H1 (cell line): ENCODE measurements around the gene GRB14. TPM values are rescaled to one million over a fixed set of nuclear protein-coding genes. Genes with fewer than 3 reads are reported as not detected.

Experiments used
- CTCF ChIA-PET: fragments of 300-600 bp; sonication (Branson Sonifier 250); formaldehyde crosslinking; loops from one replicate; lab custom pipeline; 2021; ENCODE audit not compliant: partially characterized antibody; lab: Charles Lee
- POLR2A ChIA-PET: fragments of 300-600 bp; sonication (Branson Sonifier 250); formaldehyde crosslinking; loops from one replicate; lab custom pipeline; 2021; ENCODE audit warnings: inconsistent platforms; ENCODE audit not compliant: partially characterized antibody; lab: Charles Lee
- DNase-seq, 2 experiments: peaks; one replicate each; pipeline versions ENCODE4 v3.0.0 to v3.0.0-alpha.2; 2010 to 2022; ENCODE audit warnings: low spot score in 2 of 2, low read depth in 1 of 2, mixed read lengths in 1 of 2
- FAIRE-seq: peaks from 2 replicates; lab custom pipeline; 2011; peaks lifted over from hg19 to GRCh38; lab: Jason Lieb, UNC
- H2AFZ ChIP-seq: 2 replicates; pipeline ENCODE4 v1.8.1; 2012; ENCODE audit warnings: low read length, inconsistent platforms
- H2AK5ac ChIP-seq: 2 replicates; pipeline ENCODE4 v1.6.1; 2013; ENCODE audit warnings: low read depth, low read length
- H2BK120ac ChIP-seq: replicated peaks from 2 replicates; pipeline ENCODE3; 2013; ENCODE audit warnings: low read depth, low read length, inconsistent platforms
- H2BK12ac ChIP-seq: 2 replicates; pipeline ENCODE4 v1.6.1; 2013; ENCODE audit warnings: low read depth, low read length
- H2BK15ac ChIP-seq: 2 replicates; pipeline ENCODE4 v1.6.1; 2013; ENCODE audit warnings: low read length
- H2BK20ac ChIP-seq: 2 replicates; pipeline ENCODE4 v1.6.1; 2013; ENCODE audit warnings: low read length
- H2BK5ac ChIP-seq: 2 replicates; pipeline ENCODE4 v1.6.1; 2013; ENCODE audit warnings: low read depth, low read length
- H3K14ac ChIP-seq: 2 replicates; pipeline ENCODE4 v1.6.1; 2013; ENCODE audit warnings: inconsistent platforms; ENCODE audit not compliant: insufficient read length
- H3K18ac ChIP-seq: 2 replicates; pipeline ENCODE4 v1.6.1; 2013; ENCODE audit warnings: low read length; ENCODE audit errors: extremely low read depth
- H3K23ac ChIP-seq: 2 replicates; pipeline ENCODE4 v1.6.1; 2013; ENCODE audit warnings: inconsistent platforms; ENCODE audit not compliant: insufficient read length
- H3K23me2 ChIP-seq: 2 replicates; pipeline ENCODE4 v1.6.1; 2013; ENCODE audit warnings: low read depth, low read length
- H3K27ac ChIP-seq: 2 replicates; pipeline ENCODE4 v1.6.1; 2011; ENCODE audit warnings: low read depth, low read length, inconsistent platforms
- H3K27me3 ChIP-seq, 4 experiments: replicated peaks in 1 of 4; 1 replicate in 1 of 4; 2 replicates in 3 of 4; pipeline versions ENCODE4 v1.6.1 to v1.8.1; 2011 to 2013; ENCODE audit warnings: low read length in 3 of 4, mild to moderate bottlenecking in 3 of 4, inconsistent platforms in 2 of 4, mixed read lengths in 2 of 4, moderate library complexity in 1 of 4; ENCODE audit not compliant: control insufficient read depth in 3 of 4, insufficient read depth in 3 of 4; ENCODE audit errors: extremely low read depth in 1 of 4
- H3K36me3 ChIP-seq, 4 experiments: 2 replicates each; pipeline versions ENCODE4 v1.6.1 to v1.8.1; 2011 to 2013; ENCODE audit warnings: mild to moderate bottlenecking in 4 of 4, low read length in 3 of 4, moderate library complexity in 2 of 4, control low read depth in 1 of 4, inconsistent platforms in 1 of 4; ENCODE audit not compliant: insufficient read depth in 4 of 4, control insufficient read depth in 2 of 4
- H3K4ac ChIP-seq: replicated peaks from 2 replicates; pipeline ENCODE3; 2013; ENCODE audit warnings: low read length, low read depth, mixed read lengths, inconsistent platforms; ENCODE audit not compliant: insufficient read length
- H3K4me1 ChIP-seq, 4 experiments: replicated peaks in 1 of 4; 1 replicate in 1 of 4; 2 replicates in 3 of 4; pipeline versions ENCODE4 v1.6.1 to v1.8.1; 2011 to 2013; ENCODE audit warnings: low read length in 3 of 4, inconsistent platforms in 2 of 4, mixed read lengths in 1 of 4; ENCODE audit not compliant: insufficient read depth in 4 of 4, control insufficient read depth in 3 of 4
- H3K4me2 ChIP-seq, 2 experiments: 2 replicates each; pipeline versions ENCODE4 v1.6.1 to v1.8.1; 2011 to 2013; ENCODE audit warnings: low read depth in 2 of 2, low read length in 2 of 2, control low read depth in 1 of 2, inconsistent platforms in 1 of 2, mild to moderate bottlenecking in 1 of 2; ENCODE audit not compliant: insufficient read depth in 1 of 2
- H3K4me3 ChIP-seq, 4 experiments: fragments of 200-600, 300-600 bp in 1 of 4; sonication (generic), shearing (Covaris generic), sonication (Bioruptor Twin) in 1 of 4; 2 replicates each; pipeline versions ENCODE4 v1.5.1 to v1.8.1; 2011 to 2016; ENCODE audit warnings: low read length in 4 of 4, low read depth in 3 of 4, control low read depth in 2 of 4, inconsistent platforms in 2 of 4, mild to moderate bottlenecking in 2 of 4, mixed read lengths in 1 of 4, moderate library complexity in 1 of 4; ENCODE audit not compliant: insufficient read depth in 2 of 4; ENCODE audit errors: extremely low read depth in 1 of 4
- H3K56ac ChIP-seq: replicated peaks from 2 replicates; pipeline ENCODE3; 2013; ENCODE audit warnings: low read depth, mild to moderate bottlenecking, mixed read lengths, low read length, inconsistent platforms; ENCODE audit not compliant: insufficient read length
- H3K79me1 ChIP-seq: 2 replicates; pipeline ENCODE4 v1.6.1; 2013; ENCODE audit warnings: low read depth, low read length, control low read depth
- H3K79me2 ChIP-seq, 2 experiments: 2 replicates each; pipeline versions ENCODE4 v1.6.1 to v1.8.1; 2012 to 2013; ENCODE audit warnings: low read length in 2 of 2, mild to moderate bottlenecking in 2 of 2, inconsistent platforms in 1 of 2; ENCODE audit not compliant: insufficient read depth in 2 of 2, control insufficient read depth in 1 of 2
- H3K9ac ChIP-seq, 4 experiments: replicated peaks in 1 of 4; 1 replicate in 1 of 4; 2 replicates in 3 of 4; pipeline versions ENCODE4 v1.6.1 to v1.8.1; 2011 to 2013; ENCODE audit warnings: low read depth in 3 of 4, low read length in 3 of 4, control low read depth in 2 of 4, mild to moderate bottlenecking in 2 of 4, moderate library complexity in 2 of 4, inconsistent platforms in 1 of 4; ENCODE audit errors: extremely low read depth in 1 of 4
- H3K9me3 ChIP-seq, 2 experiments: 2 replicates each; pipeline versions ENCODE4 v1.6.1 to v1.8.1; 2012 to 2013; ENCODE audit warnings: mild to moderate bottlenecking in 2 of 2, moderate library complexity in 2 of 2, control low read depth in 1 of 2, inconsistent platforms in 1 of 2, low read depth in 1 of 2, low read length in 1 of 2, mixed read lengths in 1 of 2; ENCODE audit not compliant: insufficient read depth in 2 of 2
- H4K20me1 ChIP-seq, 2 experiments: replicated peaks in 1 of 2; 2 replicates each; pipeline versions ENCODE3 to v1.8.1; 2011 to 2013; ENCODE audit warnings: inconsistent platforms in 2 of 2, low read length in 2 of 2, mild to moderate bottlenecking in 1 of 2; ENCODE audit not compliant: insufficient read depth in 2 of 2, control insufficient read depth in 1 of 2
- H4K5ac ChIP-seq: 2 replicates; pipeline ENCODE4 v1.6.1; 2013; ENCODE audit warnings: low read length, low read depth, mixed read lengths, inconsistent platforms; ENCODE audit not compliant: insufficient read length
- H4K8ac ChIP-seq: 2 replicates; pipeline ENCODE4 v1.8.0; 2013; ENCODE audit warnings: mild to moderate bottlenecking, moderate library complexity, low read length, inconsistent platforms; ENCODE audit not compliant: insufficient read depth; ENCODE audit errors: extremely low read depth
- H4K91ac ChIP-seq: replicated peaks from 2 replicates; pipeline ENCODE3; 2013; ENCODE audit warnings: low read length, mixed read lengths, inconsistent platforms; ENCODE audit not compliant: insufficient read length
- BACH1 ChIP-seq: IDR thresholded peaks from 2 replicates; pipeline ENCODE4 v1.6.1; 2012; ENCODE audit warnings: low read length, improper control_type of control experiment
- EP300 ChIP-seq, 2 experiments: IDR thresholded peaks; 1 replicate in 1 of 2; 2 replicates in 1 of 2; pipeline ENCODE4 v1.6.1; 2011 to 2012; ENCODE audit warnings: low read depth in 2 of 2, low read length in 2 of 2, mild to moderate bottlenecking in 2 of 2, borderline replicate concordance in 1 of 2, inconsistent platforms in 1 of 2, moderate library complexity in 1 of 2
- HDAC2 ChIP-seq, 2 experiments: fragments of 300-600 bp in 1 of 2; sonication (generic) in 1 of 2; IDR thresholded peaks; 2 replicates each; pipeline ENCODE4 v1.6.1; 2011 to 2012; ENCODE audit warnings: low read depth in 2 of 2, low read length in 2 of 2, mild to moderate bottlenecking in 2 of 2, moderate library complexity in 2 of 2, borderline replicate concordance in 1 of 2, inconsistent platforms in 1 of 2
- RBBP5 ChIP-seq: IDR thresholded peaks from 2 replicates; pipeline ENCODE4 v1.7.1; 2012; ENCODE audit warnings: low read depth, mild to moderate bottlenecking, inconsistent platforms, low read length, moderate library complexity, borderline replicate concordance
- RNF2 ChIP-seq: fragments of 200-900, 300-1000 bp; sonication (generic); IDR thresholded peaks from 2 replicates; pipeline ENCODE4 v1.7.1; 2016; ENCODE audit warnings: borderline replicate concordance, low read depth, mild to moderate bottlenecking, antibody characterized with exemption, low read length; ENCODE audit not compliant: poor library complexity, severe bottlenecking; ENCODE audit errors: missing control alignments
- WGBS, 2 experiments: shearing (Covaris generic) in 1 of 2; methylation state at CpG; one replicate each; pipeline versions ENCODE4 v1.1.6 to v1.1.7; 2013 to 2015; ENCODE audit warnings: low lambda C conversion rate in 2 of 2, mixed read lengths in 2 of 2, inconsistent platforms in 1 of 2, low coverage in 1 of 2, missing lambda C conversion rate in 1 of 2; ENCODE audit not compliant: insufficient replicate concordance in 2 of 2, insufficient coverage in 1 of 2, insufficient read length in 1 of 2; ENCODE audit errors: extremely low coverage in 1 of 2, missing lambda C conversion rate in 1 of 2; 5-methylcytosine and 5-hydroxymethylcytosine counted together
- polyA plus RNA-seq, 7 experiments: library from polyadenylated mRNA; depleted of rRNA in 3 of 7; stranded (reverse) in 5 of 7; unstranded in 2 of 7; fragments of >200 nt in 5 of 7; fragments of 200-250 nt in 2 of 7; gene quantifications; 1 replicate in 5 of 7; 2 replicates in 1 of 7; 4 replicates in 1 of 7; pipeline versions ENCODE4 v1.2.1 to v1.2.3, GENCODE V29; 2011 to 2013; ENCODE audit warnings: missing spikeins in 2 of 7, mixed read lengths in 2 of 7
- total RNA-seq: library from RNA; stranded (reverse); fragmentation: NEBNext Ultra II Directional; extraction: Animal tissue kit (Norgen Biotek cat#: 25700); gene quantifications from 2 replicates; pipeline ENCODE4 v1.2.1, GENCODE V29; 2021

GRB14 gene
- total and polyA plus RNA-seq, 2 of the 8 experiments (the other 6 are each of a cell fraction or from before 2014, with no cell fraction given) = 2.5 to 11.6 TPM

GRCh38 chr2:164447660-164448059, 173.6 kb downstream of the GRB14 start:
- WGBS, 2 experiments = 81% methylated on average over 5 of the region's 5 CpGs; no CpG with 5 or more reads in 1 of the 2 experiments
- Histone ChIP-seq H3K79me2 (no peaks in the 10 kb centered on the region), H2BK5ac (no peak overlapping the region), H3K79me1 (no peaks in the 10 kb centered on the region), H2BK15ac (no peak overlapping the region), H4K5ac (no peak overlapping the region), H3K9ac (no peak overlapping the region), H3K4me1 (no peaks in the 10 kb centered on the region), H3K14ac (no peak overlapping the region), H3K23ac (no peak overlapping the region), H2AFZ (peak overlapping the region; percentile 72; the same call in 1 of the 2 replicates), H3K23me2 (no peaks in the 10 kb centered on the region), H2AK5ac (no peak overlapping the region), H3K27ac (no peak overlapping the region), H2BK12ac (no peak overlapping the region), H3K36me3 (no peaks in the 10 kb centered on the region), H3K4me2 (no peak overlapping the region), H3K56ac (no peak overlapping the region), H4K20me1 (no peaks in the 10 kb centered on the region), H3K9me3 (no peaks in the 10 kb centered on the region), H3K18ac (no peak overlapping the region), H4K91ac (no peak overlapping the region), H3K4me3 (no peak overlapping the region), H2BK20ac (no peak overlapping the region), H3K4ac (no peak overlapping the region), H4K8ac (no peak overlapping the region), H3K27me3 (no peaks in the 10 kb centered on the region), H2BK120ac (no peak overlapping the region)
- CTCF ChIA-PET = interaction anchor here (1.4 kb wide), 1 partner anchor 11 kb away, joined by 4 read pairs; no protein-coding TSS in a partner anchor
- FAIRE-seq (no peak), DNase-seq (no peak)
- POLR2A ChIA-PET = no interaction called here
- TF ChIP-seq RNF2 (no peak), BACH1 (no peak), EP300 (IDR thresholded peaks at IDR 0.05; ENCODE audit: borderline replicate concordance in 1 of 2, low read depth in 2 of 2, low read length in 2 of 2) (no peak), HDAC2 (IDR thresholded peaks at IDR 0.05; ENCODE audit: borderline replicate concordance in 1 of 2, low read depth in 2 of 2, low read length in 2 of 2) (no peak), RBBP5 (no peak)
